Measurements from ENCODE around the gene PTPRG. TPM values are rescaled to one million over a fixed set of nuclear protein-coding genes. Genes with fewer than 3 reads are reported as not detected.
A peak's percentile ranks its signal among the peaks of the same experiment; 100 is the strongest.

Gene PTPRG
- total and polyA plus RNA-seq, 2 experiments from 2014 or later = 8.5 to 34.9 TPM

- H4K20me1 ChIP-seq (ENCODE audit: insufficient read depth, poor library complexity, severe bottlenecking) = no peaks in the 10 kb centered on the region
- no peak overlapping the region for H2AFZ ChIP-seq
- H3K27ac ChIP-seq = no peak overlapping the region
- no peak overlapping the region for H3K4me2 ChIP-seq
- WGBS (ENCODE audit: low lambda C conversion rate, missing lambda C conversion rate) = 100% methylated on average over 2 of the region's 2 CpGs
- no peaks in the 10 kb centered on the region for H3K9me2 ChIP-seq (replicated peaks; ENCODE audit: insufficient read depth)
- H3K27me3 ChIP-seq = no peaks in the 10 kb centered on the region
- H3K4me1 ChIP-seq (ENCODE audit: insufficient read depth) = peaks cover 18% of the 10 kb centered on the region
- no peaks in the 10 kb centered on the region for H3K36me3 ChIP-seq (replicated peaks; ENCODE audit: insufficient read depth, low read depth)
- no peaks in the 10 kb centered on the region for H3K9me3 ChIP-seq (ENCODE audit: low read depth)
- no peak overlapping the region for H3K4me3 ChIP-seq
- peaks cover 18% of the 10 kb centered on the region for H3K79me2 ChIP-seq
- no peak for DNase-seq (ENCODE audit: low spot score)
- no peak for TF ChIP-seq EZH2phosphoT487 (IDR thresholded peaks at IDR 0.05; ENCODE audit: low read depth, severe bottlenecking, unreplicated experiment)
- TF ChIP-seq EZH2 (IDR thresholded peaks at IDR 0.05; ENCODE audit: borderline replicate concordance) = no peak
- TF ChIP-seq, protein P1, sequence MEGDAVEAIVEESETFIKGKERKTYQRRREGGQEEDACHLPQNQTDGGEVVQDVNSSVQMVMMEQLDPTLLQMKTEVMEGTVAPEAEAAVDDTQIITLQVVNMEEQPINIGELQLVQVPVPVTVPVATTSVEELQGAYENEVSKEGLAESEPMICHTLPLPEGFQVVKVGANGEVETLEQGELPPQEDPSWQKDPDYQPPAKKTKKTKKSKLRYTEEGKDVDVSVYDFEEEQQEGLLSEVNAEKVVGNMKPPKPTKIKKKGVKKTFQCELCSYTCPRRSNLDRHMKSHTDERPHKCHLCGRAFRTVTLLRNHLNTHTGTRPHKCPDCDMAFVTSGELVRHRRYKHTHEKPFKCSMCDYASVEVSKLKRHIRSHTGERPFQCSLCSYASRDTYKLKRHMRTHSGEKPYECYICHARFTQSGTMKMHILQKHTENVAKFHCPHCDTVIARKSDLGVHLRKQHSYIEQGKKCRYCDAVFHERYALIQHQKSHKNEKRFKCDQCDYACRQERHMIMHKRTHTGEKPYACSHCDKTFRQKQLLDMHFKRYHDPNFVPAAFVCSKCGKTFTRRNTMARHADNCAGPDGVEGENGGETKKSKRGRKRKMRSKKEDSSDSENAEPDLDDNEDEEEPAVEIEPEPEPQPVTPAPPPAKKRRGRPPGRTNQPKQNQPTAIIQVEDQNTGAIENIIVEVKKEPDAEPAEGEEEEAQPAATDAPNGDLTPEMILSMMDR (IDR thresholded peaks at IDR 0.05; ENCODE audit: poor library complexity) = no peak
Measured at GRCh38 chr3:61846488-61846887, 285.1 kb downstream of the PTPRG start.

- Histone ChIP-seq H3K79me2 (peaks cover 29% of the 10 kb centered on the region), H4K20me1 (ENCODE audit: insufficient read depth, poor library complexity, severe bottlenecking) (no peaks in the 10 kb centered on the region), H3K27me3 (no peaks in the 10 kb centered on the region), H3K4me3 (no peak overlapping the region), H3K9me2 (replicated peaks; ENCODE audit: insufficient read depth) (no peaks in the 10 kb centered on the region), H3K4me1 (ENCODE audit: insufficient read depth) (peaks cover 18% of the 10 kb centered on the region), H3K9me3 (ENCODE audit: low read depth) (no peaks in the 10 kb centered on the region), H3K36me3 (replicated peaks; ENCODE audit: insufficient read depth, low read depth) (no peaks in the 10 kb centered on the region), H3K4me2 (peak overlapping the region; percentile 60), H3K27ac (peak overlapping the region; percentile 18), H2AFZ (no peak overlapping the region)
- TF ChIP-seq EZH2 (IDR thresholded peaks at IDR 0.05; ENCODE audit: borderline replicate concordance) (no peak), EZH2phosphoT487 (IDR thresholded peaks at IDR 0.05; ENCODE audit: low read depth, severe bottlenecking, unreplicated experiment) (no peak)
- TF ChIP-seq, protein P1 (IDR thresholded peaks at IDR 0.05; ENCODE audit: poor library complexity) = no peak
- peak; percentile 24 for DNase-seq (ENCODE audit: low spot score)
- WGBS (ENCODE audit: low lambda C conversion rate, missing lambda C conversion rate) = 47% methylated on average over 7 of the region's 7 CpGs
Measured at GRCh38 chr3:61847784-61848462, 286.6 kb downstream of the PTPRG start.

GRCh38 chr3:61848885-61849284 is 287.5 kb downstream of the PTPRG start:
- no peak overlapping the region for H2AFZ ChIP-seq
- H3K4me2 ChIP-seq = peak overlapping the region; percentile 60
- no peaks in the 10 kb centered on the region for H4K20me1 ChIP-seq (ENCODE audit: insufficient read depth, poor library complexity, severe bottlenecking)

More at GRCh38 chr3:61848885-61849284, 287.5 kb downstream of the PTPRG start:
- no peaks in the 10 kb centered on the region for H3K36me3 ChIP-seq (replicated peaks; ENCODE audit: insufficient read depth, low read depth)
- H3K79me2 ChIP-seq = peaks cover 29% of the 10 kb centered on the region
- TF ChIP-seq EZH2phosphoT487 (IDR thresholded peaks at IDR 0.05; ENCODE audit: low read depth, severe bottlenecking, unreplicated experiment) = no peak
- TF ChIP-seq, protein P1 (IDR thresholded peaks at IDR 0.05; ENCODE audit: poor library complexity) = no peak
- no peak for TF ChIP-seq EZH2 (IDR thresholded peaks at IDR 0.05; ENCODE audit: borderline replicate concordance)
- 58% methylated on average over 3 of the region's 3 CpGs for WGBS (ENCODE audit: low lambda C conversion rate, missing lambda C conversion rate)
- peaks cover 18% of the 10 kb centered on the region for H3K4me1 ChIP-seq (ENCODE audit: insufficient read depth)
- no peaks in the 10 kb centered on the region for H3K9me3 ChIP-seq (ENCODE audit: low read depth)
- H3K4me3 ChIP-seq = no peak overlapping the region
- H3K27ac ChIP-seq = peak overlapping the region; percentile 18
- H3K27me3 ChIP-seq = no peaks in the 10 kb centered on the region
- H3K9me2 ChIP-seq (replicated peaks; ENCODE audit: insufficient read depth) = no peaks in the 10 kb centered on the region
- no peak for DNase-seq (ENCODE audit: low spot score)
